AG04450 (cell line): Measurements from ENCODE around the gene SSTR4. TPM values are rescaled to one million over a fixed set of nuclear protein-coding genes. Genes with fewer than 3 reads are reported as not detected.
A peak's percentile ranks its signal among the peaks of the same experiment; 100 is the strongest.

Experiments
- CTCF ChIA-PET: fragments of 300-600, 350-600 bp; formaldehyde crosslinking; extraction: SDS; loops from one replicate; lab custom pipeline; 2022; ENCODE audit warnings: antibody characterized with exemption, inconsistent platforms; lab: Charles Lee
- POLR2A ChIA-PET: fragments of 350-600 bp; formaldehyde crosslinking; extraction: SDS; loops from one replicate; lab custom pipeline; 2021; ENCODE audit warnings: antibody characterized with exemption, inconsistent platforms; lab: Yijun Ruan, JAX
- DNase-seq: peaks from one replicate; pipeline ENCODE4 v3.0.0-alpha.2; 2011; ENCODE audit warnings: low read depth, low spot score
- H3K27ac ChIP-seq: one replicate; pipeline ENCODE4 v1.5.1; 2012; ENCODE audit warnings: low read depth, low read length, control low read depth
- H3K27me3 ChIP-seq: one replicate; pipeline ENCODE4 v1.6.0; 2012; ENCODE audit warnings: low read length; ENCODE audit not compliant: control insufficient read depth, insufficient read depth
- H3K4me3 ChIP-seq: 2 replicates; pipeline ENCODE4 v1.5.1; 2011; ENCODE audit warnings: mild to moderate bottlenecking, low read depth, low read length, control low read depth
- H3K9me3 ChIP-seq: 2 replicates; pipeline ENCODE4 v1.5.1; 2012; ENCODE audit warnings: low read length; ENCODE audit not compliant: control insufficient read depth, insufficient read depth
- CTCF ChIP-seq: IDR thresholded peaks from 2 replicates; pipeline ENCODE4 v1.5.1; 2011; ENCODE audit warnings: low read depth, low read length, control low read depth, inconsistent platforms
- polyA plus RNA-seq: library from polyadenylated mRNA; depleted of rRNA; stranded (reverse); fragments of >200 nt; gene quantifications from 2 replicates; pipeline ENCODE4 v1.2.3, GENCODE V29; 2011

SSTR4 gene
- polyA plus RNA-seq, 1 experiment = not detected

GRCh38 chr20:23061734-23062561 is 26.8 kb downstream of the SSTR4 start:
- POLR2A ChIA-PET = interaction anchor here (1.0 to 1.9 kb wide), 2 partner anchors 11 to 173 kb away, joined by 3 to 7 read pairs; no protein-coding TSS in a partner anchor
- Histone ChIP-seq H3K27ac (no peak overlapping the region), H3K27me3 (peaks cover 7% of the 10 kb centered on the region), H3K9me3 (no peaks in the 10 kb centered on the region), H3K4me3 (no peak overlapping the region)
- CTCF ChIA-PET = interaction anchor here (0.6 to 5.4 kb wide), 8 partner anchors 11 to 412 kb away, joined by 3 to 34 read pairs (median 4); no protein-coding TSS in a partner anchor
- DNase-seq = peak; percentile 21
- TF ChIP-seq CTCF = peak; percentile 63

- no peaks in the 10 kb centered on the region for H3K9me3 ChIP-seq
- no peak for TF ChIP-seq CTCF
- H3K27ac ChIP-seq = no peak overlapping the region
- POLR2A ChIA-PET = interaction anchor here (1.9 kb wide), 1 partner anchor 172 kb away, joined by 7 read pairs; no protein-coding TSS in a partner anchor
- no peak for DNase-seq
- CTCF ChIA-PET = interaction anchor here (1.3 to 5.4 kb wide), 4 partner anchors 12 to 370 kb away, joined by 3 to 34 read pairs (median 8); no protein-coding TSS in a partner anchor
- peaks cover 7% of the 10 kb centered on the region for H3K27me3 ChIP-seq
- H3K4me3 ChIP-seq = no peak overlapping the region
Measured at GRCh38 chr20:23062632-23063031, 27.5 kb downstream of the SSTR4 start.

- no peak overlapping the region for H3K4me3 ChIP-seq
- H3K27me3 ChIP-seq = peaks cover 7% of the 10 kb centered on the region
- H3K9me3 ChIP-seq = no peaks in the 10 kb centered on the region
- TF ChIP-seq CTCF = no peak
- DNase-seq = no peak
- ChIA-PET CTCF (interaction anchor here (1.1 to 5.4 kb wide), 5 partner anchors 12 to 371 kb away, joined by 3 to 34 read pairs (median 5); no protein-coding TSS in a partner anchor), POLR2A (no interaction called here)
- H3K27ac ChIP-seq = no peak overlapping the region
Measured at GRCh38 chr20:23063168-23063567, 28.1 kb downstream of the SSTR4 start.

GRCh38 chr20:23063581-23063980 is 28.5 kb downstream of the SSTR4 start:
- ChIA-PET CTCF (interaction anchor here (1.1 to 5.4 kb wide), 4 partner anchors 12 to 371 kb away, joined by 3 to 34 read pairs (median 4); no protein-coding TSS in a partner anchor), POLR2A (no interaction called here)
- Histone ChIP-seq H3K9me3 (no peaks in the 10 kb centered on the region), H3K4me3 (no peak overlapping the region), H3K27me3 (peaks cover 7% of the 10 kb centered on the region), H3K27ac (no peak overlapping the region)
- no peak for TF ChIP-seq CTCF
- no peak for DNase-seq
